Measurements from ENCODE around the gene GNAQ.

Gene GNAQ

GRCh38 chr9:77946969-77947620 is 84.5 kb downstream of the GNAQ start:
- Histone ChIP-seq H3K4me1 (ENCODE audit: insufficient read depth, low read length) (peaks cover 46% of the 10 kb centered on the region), H3K27ac (ENCODE audit: low read length) (peak overlapping the region; percentile 39; the same call in 1 of the 2 replicates), H3K79me2 (ENCODE audit: insufficient read depth, low read length) (peaks cover 100% of the 10 kb centered on the region), H3K27me3 (ENCODE audit: insufficient read depth, low read length, poor library complexity) (no peaks in the 10 kb centered on the region), H3K4me2 (ENCODE audit: insufficient read depth, low read length) (no peak overlapping the region), H3K36me3 (ENCODE audit: insufficient read depth, low read length) (no peaks in the 10 kb centered on the region), H3K9me3 (ENCODE audit: insufficient read depth, low read length, severe bottlenecking) (no peaks in the 10 kb centered on the region), H3K9ac (ENCODE audit: low read depth, low read length) (no peak overlapping the region), H2AFZ (ENCODE audit: low read depth, low read length) (no peak overlapping the region), H3K4me3 (ENCODE audit: low read depth in 1 of 2, low read length in 2 of 2) (no peak overlapping the region), H4K20me1 (ENCODE audit: insufficient read depth, low read length) (peaks cover 55% of the 10 kb centered on the region)
- ATAC-seq (ENCODE audit: insufficient read depth, low read depth) (no peak), DNase-seq (no peak)
- TF ChIP-seq, protein P1, sequence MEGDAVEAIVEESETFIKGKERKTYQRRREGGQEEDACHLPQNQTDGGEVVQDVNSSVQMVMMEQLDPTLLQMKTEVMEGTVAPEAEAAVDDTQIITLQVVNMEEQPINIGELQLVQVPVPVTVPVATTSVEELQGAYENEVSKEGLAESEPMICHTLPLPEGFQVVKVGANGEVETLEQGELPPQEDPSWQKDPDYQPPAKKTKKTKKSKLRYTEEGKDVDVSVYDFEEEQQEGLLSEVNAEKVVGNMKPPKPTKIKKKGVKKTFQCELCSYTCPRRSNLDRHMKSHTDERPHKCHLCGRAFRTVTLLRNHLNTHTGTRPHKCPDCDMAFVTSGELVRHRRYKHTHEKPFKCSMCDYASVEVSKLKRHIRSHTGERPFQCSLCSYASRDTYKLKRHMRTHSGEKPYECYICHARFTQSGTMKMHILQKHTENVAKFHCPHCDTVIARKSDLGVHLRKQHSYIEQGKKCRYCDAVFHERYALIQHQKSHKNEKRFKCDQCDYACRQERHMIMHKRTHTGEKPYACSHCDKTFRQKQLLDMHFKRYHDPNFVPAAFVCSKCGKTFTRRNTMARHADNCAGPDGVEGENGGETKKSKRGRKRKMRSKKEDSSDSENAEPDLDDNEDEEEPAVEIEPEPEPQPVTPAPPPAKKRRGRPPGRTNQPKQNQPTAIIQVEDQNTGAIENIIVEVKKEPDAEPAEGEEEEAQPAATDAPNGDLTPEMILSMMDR (IDR thresholded peaks at IDR 0.05; ENCODE audit: borderline replicate concordance, extremely low read depth, low read length, poor library complexity, severe bottlenecking), result no peak
- TF ChIP-seq EZH2 (IDR thresholded peaks at IDR 0.05; ENCODE audit: borderline replicate concordance, low read depth, low read length, severe bottlenecking), result no peak

DNA sequence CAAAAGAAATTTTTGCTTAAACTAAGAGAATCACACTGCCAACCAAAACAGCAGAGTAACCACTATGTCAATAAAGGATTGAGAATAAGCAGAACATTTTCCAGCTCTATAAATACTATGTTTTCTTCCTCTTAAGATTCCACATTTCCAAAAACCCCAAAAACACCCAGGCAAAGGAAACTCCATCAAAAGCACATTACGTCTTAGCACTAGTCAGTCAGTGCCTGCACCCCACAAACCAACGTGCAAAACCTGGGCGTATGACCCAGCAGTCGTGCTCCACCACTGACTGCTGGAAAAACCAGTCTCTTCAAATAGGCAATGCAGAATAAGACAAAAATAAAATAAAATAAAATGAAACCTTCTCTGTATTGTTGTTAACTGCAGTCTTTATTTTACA is 85.3 kb downstream of the GNAQ start:
- TF ChIP-seq, protein P1 (IDR thresholded peaks at IDR 0.05; ENCODE audit: borderline replicate concordance, extremely low read depth, low read length, poor library complexity, severe bottlenecking), result no peak
- no peak for TF ChIP-seq EZH2 (IDR thresholded peaks at IDR 0.05; ENCODE audit: borderline replicate concordance, low read depth, low read length, severe bottlenecking)
- no peak overlapping the region for H3K4me3 ChIP-seq (ENCODE audit: low read depth in 1 of 2, low read length in 2 of 2)
- no peak for DNase-seq
- ATAC-seq (ENCODE audit: insufficient read depth, low read depth), result no peak
- no peak overlapping the region for H3K4me2 ChIP-seq (ENCODE audit: insufficient read depth, low read length)
- no peaks in the 10 kb centered on the region for H3K36me3 ChIP-seq (ENCODE audit: insufficient read depth, low read length)
- no peaks in the 10 kb centered on the region for H3K27me3 ChIP-seq (ENCODE audit: insufficient read depth, low read length, poor library complexity)
- H3K27ac ChIP-seq (ENCODE audit: low read length), result no peak overlapping the region
- H3K4me1 ChIP-seq (ENCODE audit: insufficient read depth, low read length), result peaks cover 46% of the 10 kb centered on the region
- H4K20me1 ChIP-seq (ENCODE audit: insufficient read depth, low read length), result peaks cover 49% of the 10 kb centered on the region
- H3K79me2 ChIP-seq (ENCODE audit: insufficient read depth, low read length), result peaks cover 100% of the 10 kb centered on the region
- no peaks in the 10 kb centered on the region for H3K9me3 ChIP-seq (ENCODE audit: insufficient read depth, low read length, severe bottlenecking)
- H3K9ac ChIP-seq (ENCODE audit: low read depth, low read length), result no peak overlapping the region
- no peak overlapping the region for H2AFZ ChIP-seq (ENCODE audit: low read depth, low read length)

GRCh38 chr9:77945798-77946197 is 85.8 kb downstream of the GNAQ start:
- Histone ChIP-seq H3K4me1 (ENCODE audit: insufficient read depth, low read length) (peaks cover 46% of the 10 kb centered on the region), H3K27me3 (ENCODE audit: insufficient read depth, low read length, poor library complexity) (no peaks in the 10 kb centered on the region), H3K79me2 (ENCODE audit: insufficient read depth, low read length) (peaks cover 100% of the 10 kb centered on the region), H3K4me2 (ENCODE audit: insufficient read depth, low read length) (no peak overlapping the region), H3K9me3 (ENCODE audit: insufficient read depth, low read length, severe bottlenecking) (no peaks in the 10 kb centered on the region), H4K20me1 (ENCODE audit: insufficient read depth, low read length) (peaks cover 49% of the 10 kb centered on the region), H3K27ac (ENCODE audit: low read length) (no peak overlapping the region), H3K9ac (ENCODE audit: low read depth, low read length) (no peak overlapping the region), H3K4me3 (ENCODE audit: low read depth in 1 of 2, low read length in 2 of 2) (no peak overlapping the region), H3K36me3 (ENCODE audit: insufficient read depth, low read length) (no peaks in the 10 kb centered on the region), H2AFZ (ENCODE audit: low read depth, low read length) (no peak overlapping the region)
- no peak for ATAC-seq (ENCODE audit: insufficient read depth, low read depth)
- TF ChIP-seq EZH2 (IDR thresholded peaks at IDR 0.05; ENCODE audit: borderline replicate concordance, low read depth, low read length, severe bottlenecking), result no peak
- TF ChIP-seq, protein P1 (IDR thresholded peaks at IDR 0.05; ENCODE audit: borderline replicate concordance, extremely low read depth, low read length, poor library complexity, severe bottlenecking), result no peak
- DNase-seq, result no peak

Measured in DND-41 (cell line).